ENCODE data around the gene POGK. TPM values are rescaled to one million over a fixed set of nuclear protein-coding genes. Genes with fewer than 3 reads are reported as not detected.

The POGK gene
- total and polyA plus RNA-seq, 9 of the 15 experiments (the other 6 are each of a cell fraction or from before 2014, with no cell fraction given) = 6.1 to 44.5 (median 24.3) TPM

DNA sequence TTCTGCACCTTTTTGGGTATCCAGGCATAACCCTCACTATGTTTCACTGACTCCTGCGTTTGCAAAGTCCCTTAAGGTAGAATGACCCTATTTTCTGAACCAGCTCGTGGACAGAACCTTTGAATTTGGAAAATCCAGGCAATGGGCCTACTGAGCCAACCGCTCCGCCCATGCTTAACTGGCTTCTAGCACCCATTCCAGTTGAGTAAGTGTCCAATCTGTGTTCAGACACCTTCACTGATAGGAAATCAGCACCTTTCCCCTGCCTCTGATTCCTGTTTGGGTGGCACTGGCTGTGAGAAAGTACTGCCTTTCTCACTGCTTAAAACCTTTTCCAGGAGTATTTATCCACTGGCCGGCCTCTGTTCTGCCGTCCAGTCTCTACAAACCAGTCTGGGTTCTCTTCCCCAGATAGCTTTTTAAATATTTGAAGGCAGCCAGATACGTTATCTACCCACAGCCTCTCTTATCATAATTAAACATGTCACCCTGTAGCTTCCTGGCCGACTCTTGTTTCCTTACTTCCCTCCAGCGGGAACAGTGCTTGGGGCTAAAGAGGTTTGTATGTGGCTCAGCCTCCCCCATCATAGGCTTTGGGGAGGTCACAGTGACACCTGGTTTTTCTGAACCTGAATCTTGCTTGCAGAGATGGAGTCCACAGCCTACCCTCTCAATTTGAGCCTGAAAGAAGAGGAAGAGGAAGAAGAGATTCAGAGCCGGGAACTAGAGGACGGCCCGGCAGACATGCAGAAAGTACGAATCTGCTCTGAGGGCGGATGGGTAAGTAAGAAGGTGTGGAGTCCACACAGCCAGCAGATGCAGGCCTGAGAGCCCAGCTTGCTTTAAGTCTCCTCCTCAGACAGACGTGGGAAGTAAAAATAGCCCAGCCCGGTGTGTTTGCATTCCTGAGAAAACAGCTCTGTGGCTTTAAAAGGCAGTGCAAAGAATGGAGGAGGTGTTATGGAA is 1.3 kb downstream of the POGK start (continued):
- TF ChIP-seq, protein P1, sequence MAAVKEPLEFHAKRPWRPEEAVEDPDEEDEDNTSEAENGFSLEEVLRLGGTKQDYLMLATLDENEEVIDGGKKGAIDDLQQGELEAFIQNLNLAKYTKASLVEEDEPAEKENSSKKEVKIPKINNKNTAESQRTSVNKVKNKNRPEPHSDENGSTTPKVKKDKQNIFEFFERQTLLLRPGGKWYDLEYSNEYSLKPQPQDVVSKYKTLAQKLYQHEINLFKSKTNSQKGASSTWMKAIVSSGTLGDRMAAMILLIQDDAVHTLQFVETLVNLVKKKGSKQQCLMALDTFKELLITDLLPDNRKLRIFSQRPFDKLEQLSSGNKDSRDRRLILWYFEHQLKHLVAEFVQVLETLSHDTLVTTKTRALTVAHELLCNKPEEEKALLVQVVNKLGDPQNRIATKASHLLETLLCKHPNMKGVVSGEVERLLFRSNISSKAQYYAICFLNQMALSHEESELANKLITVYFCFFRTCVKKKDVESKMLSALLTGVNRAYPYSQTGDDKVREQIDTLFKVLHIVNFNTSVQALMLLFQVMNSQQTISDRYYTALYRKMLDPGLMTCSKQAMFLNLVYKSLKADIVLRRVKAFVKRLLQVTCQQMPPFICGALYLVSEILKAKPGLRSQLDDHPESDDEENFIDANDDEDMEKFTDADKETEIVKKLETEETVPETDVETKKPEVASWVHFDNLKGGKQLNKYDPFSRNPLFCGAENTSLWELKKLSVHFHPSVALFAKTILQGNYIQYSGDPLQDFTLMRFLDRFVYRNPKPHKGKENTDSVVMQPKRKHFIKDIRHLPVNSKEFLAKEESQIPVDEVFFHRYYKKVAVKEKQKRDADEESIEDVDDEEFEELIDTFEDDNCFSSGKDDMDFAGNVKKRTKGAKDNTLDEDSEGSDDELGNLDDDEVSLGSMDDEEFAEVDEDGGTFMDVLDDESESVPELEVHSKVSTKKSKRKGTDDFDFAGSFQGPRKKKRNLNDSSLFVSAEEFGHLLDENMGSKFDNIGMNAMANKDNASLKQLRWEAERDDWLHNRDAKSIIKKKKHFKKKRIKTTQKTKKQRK (IDR thresholded peaks at IDR 0.05; ENCODE audit: borderline replicate concordance, low read depth, low read length) = no peak
- TF ChIP-seq CXXC5 (CRISPR knock-in tag; IDR thresholded peaks at IDR 0.05) = peak; percentile 49; the same call in 1 of the 2 replicates
- TF ChIP-seq, protein P2, sequence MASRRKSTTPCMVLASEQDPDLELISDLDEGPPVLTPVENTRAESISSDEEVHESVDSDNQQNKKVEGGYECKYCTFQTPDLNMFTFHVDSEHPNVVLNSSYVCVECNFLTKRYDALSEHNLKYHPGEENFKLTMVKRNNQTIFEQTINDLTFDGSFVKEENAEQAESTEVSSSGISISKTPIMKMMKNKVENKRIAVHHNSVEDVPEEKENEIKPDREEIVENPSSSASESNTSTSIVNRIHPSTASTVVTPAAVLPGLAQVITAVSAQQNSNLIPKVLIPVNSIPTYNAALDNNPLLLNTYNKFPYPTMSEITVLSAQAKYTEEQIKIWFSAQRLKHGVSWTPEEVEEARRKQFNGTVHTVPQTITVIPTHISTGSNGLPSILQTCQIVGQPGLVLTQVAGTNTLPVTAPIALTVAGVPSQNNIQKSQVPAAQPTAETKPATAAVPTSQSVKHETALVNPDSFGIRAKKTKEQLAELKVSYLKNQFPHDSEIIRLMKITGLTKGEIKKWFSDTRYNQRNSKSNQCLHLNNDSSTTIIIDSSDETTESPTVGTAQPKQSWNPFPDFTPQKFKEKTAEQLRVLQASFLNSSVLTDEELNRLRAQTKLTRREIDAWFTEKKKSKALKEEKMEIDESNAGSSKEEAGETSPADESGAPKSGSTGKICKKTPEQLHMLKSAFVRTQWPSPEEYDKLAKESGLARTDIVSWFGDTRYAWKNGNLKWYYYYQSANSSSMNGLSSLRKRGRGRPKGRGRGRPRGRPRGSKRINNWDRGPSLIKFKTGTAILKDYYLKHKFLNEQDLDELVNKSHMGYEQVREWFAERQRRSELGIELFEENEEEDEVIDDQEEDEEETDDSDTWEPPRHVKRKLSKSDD (conservative IDR thresholded peaks at IDR 0.05; ENCODE audit: low read length) = no peak
- TF ChIP-seq HNRNPH1 (optimal IDR thresholded peaks at IDR 0.05; ENCODE audit: low read depth, low read length) = no peak
- no peak for TF ChIP-seq PATZ1 (CRISPR knock-in tag; IDR thresholded peaks at IDR 0.05; ENCODE audit: borderline replicate concordance)
- no peak for TF ChIP-seq CAMTA2 (CRISPR knock-in tag; conservative IDR thresholded peaks at IDR 0.05)
- no peak for TF ChIP-seq HOXB6 (CRISPR knock-in tag; IDR thresholded peaks at IDR 0.05; ENCODE audit: borderline replicate concordance)
- TF ChIP-seq HSF4 (CRISPR knock-in tag; IDR thresholded peaks at IDR 0.05; ENCODE audit: borderline replicate concordance) = no peak
- no peak for TF ChIP-seq HMGXB4 (CRISPR knock-in tag; IDR thresholded peaks at IDR 0.05)
- no peak for TF ChIP-seq E4F1 (CRISPR knock-in tag; IDR thresholded peaks at IDR 0.05; ENCODE audit: borderline replicate concordance)
- TF ChIP-seq CBFA2T2 (conservative IDR thresholded peaks at IDR 0.05) = peak; percentile 79
- TF ChIP-seq TCFL5 (CRISPR knock-in tag; conservative IDR thresholded peaks at IDR 0.05) = no peak
- TF ChIP-seq ZNF143 (CRISPR knock-in tag; IDR thresholded peaks at IDR 0.05) = no peak
